ENCODE results near the gene ZNF146. TPM values are rescaled to one million over a fixed set of nuclear protein-coding genes. Genes with fewer than 3 reads are reported as not detected.

Gene ZNF146
- total and polyA plus RNA-seq, 2 of the 8 experiments (the other 6 are each of a cell fraction or from before 2014, with no cell fraction given), result 27.0 to 161 TPM

DNA sequence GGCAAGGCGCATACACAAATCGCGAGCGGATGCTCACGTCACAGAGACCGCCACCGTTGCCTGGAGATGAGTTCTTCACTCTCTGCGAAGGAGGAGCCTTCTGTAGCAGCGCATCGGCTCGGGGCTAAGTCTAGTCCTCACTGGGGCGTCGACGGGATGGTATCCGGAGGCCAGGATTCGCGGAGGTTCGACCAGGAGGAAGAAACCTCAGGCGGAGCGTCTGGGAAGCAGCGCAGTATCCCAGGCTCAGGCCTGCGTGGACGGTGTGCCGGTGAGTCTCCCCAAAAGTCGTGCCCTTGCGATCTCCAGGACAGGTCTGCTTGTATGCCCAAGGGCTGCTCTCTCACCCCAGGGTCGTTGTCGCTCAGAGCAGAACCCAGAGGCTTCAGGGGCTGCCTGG lies 40.4 kb downstream of the ZNF146 start:
- Histone ChIP-seq H3K27me3 (replicated peaks in 1 of 4; ENCODE audit: control insufficient read depth in 3 of 4, extremely low read depth in 1 of 4, insufficient read depth in 3 of 4, low read length in 3 of 4) (no peaks in the 10 kb centered on the region), H3K9me3 (ENCODE audit: insufficient read depth in 2 of 2, low read depth in 1 of 2, low read length in 1 of 2) (peaks cover 6 to 49% of the 10 kb centered on the region in 2 experiments), H3K14ac (ENCODE audit: insufficient read length) (no peak overlapping the region), H4K8ac (ENCODE audit: extremely low read depth, insufficient read depth, low read length) (no peak overlapping the region), H2AK5ac (ENCODE audit: low read depth, low read length) (no peak overlapping the region), H4K20me1 (replicated peaks in 1 of 2; ENCODE audit: control insufficient read depth in 1 of 2, insufficient read depth in 2 of 2, low read length in 2 of 2) (no peaks in the 10 kb centered on the region), H3K4ac (replicated peaks; ENCODE audit: insufficient read length, low read depth, low read length) (no peak overlapping the region), H3K79me1 (ENCODE audit: low read depth, low read length) (no peaks in the 10 kb centered on the region), H3K23me2 (ENCODE audit: low read depth, low read length) (no peaks in the 10 kb centered on the region), H3K23ac (ENCODE audit: insufficient read length) (no peak overlapping the region), H2BK120ac (replicated peaks; ENCODE audit: low read depth, low read length) (no peak overlapping the region), H4K5ac (ENCODE audit: insufficient read length, low read depth, low read length) (no peak overlapping the region), H3K56ac (replicated peaks; ENCODE audit: insufficient read length, low read depth, low read length) (no peak overlapping the region), H3K4me1 (replicated peaks in 1 of 4; ENCODE audit: control insufficient read depth in 3 of 4, insufficient read depth in 4 of 4, low read length in 3 of 4) (no peaks in the 10 kb centered on the region; a peak in 1 of 7 replicates), H3K18ac (ENCODE audit: extremely low read depth, low read length) (no peak overlapping the region), H2BK15ac (ENCODE audit: low read length) (no peak overlapping the region), H3K9ac (replicated peaks in 1 of 4; ENCODE audit: extremely low read depth in 1 of 4, low read depth in 3 of 4, low read length in 3 of 4) (no peak overlapping the region), H4K91ac (replicated peaks; ENCODE audit: insufficient read length, low read length) (no peak overlapping the region), H2BK5ac (ENCODE audit: low read depth, low read length) (no peak overlapping the region), H3K36me3 (ENCODE audit: control insufficient read depth in 2 of 4, insufficient read depth in 4 of 4, low read length in 3 of 4) (peaks cover 0 to 2% (median 0%) of the 10 kb centered on the region in 4 experiments; a peak in 1 of 8 replicates), H2BK20ac (ENCODE audit: low read length) (no peak overlapping the region), H2BK12ac (ENCODE audit: low read depth, low read length) (no peak overlapping the region), H2AFZ (ENCODE audit: low read length) (no peak overlapping the region), H3K4me2 (ENCODE audit: insufficient read depth in 1 of 2, low read depth in 2 of 2, low read length in 2 of 2) (no peak overlapping the region), H3K27ac (ENCODE audit: low read depth, low read length) (no peak overlapping the region), H3K79me2 (ENCODE audit: control insufficient read depth in 1 of 2, insufficient read depth in 2 of 2, low read length in 2 of 2) (no peaks in the 10 kb centered on the region), H3K4me3 (ENCODE audit: extremely low read depth in 1 of 4, insufficient read depth in 2 of 4, low read depth in 3 of 4, low read length in 4 of 4) (no peak overlapping the region)
- DNase-seq (ENCODE audit: low read depth in 1 of 2, low spot score in 2 of 2) (no peak), FAIRE-seq (no peak)
- CTCF ChIA-PET (ENCODE audit: partially characterized antibody), result interaction anchor here (1.0 kb wide), 1 partner anchor 11 kb away, joined by 3 read pairs; no protein-coding TSS in a partner anchor
- WGBS, 2 experiments (ENCODE audit: extremely low coverage in 1 of 2, insufficient coverage in 1 of 2, insufficient read length in 1 of 2, insufficient replicate concordance in 2 of 2, low coverage in 1 of 2, low lambda C conversion rate in 2 of 2, missing lambda C conversion rate in 1 of 2), result 84% methylated on average over 28 of the region's 28 CpGs; no CpG with 5 or more reads in 1 of the 2 experiments
- POLR2A ChIA-PET (ENCODE audit: partially characterized antibody), result interaction anchor here (0.6 kb wide), 1 partner anchor 38 kb away, joined by 3 read pairs; no protein-coding TSS in a partner anchor
- TF ChIP-seq, protein P1, sequence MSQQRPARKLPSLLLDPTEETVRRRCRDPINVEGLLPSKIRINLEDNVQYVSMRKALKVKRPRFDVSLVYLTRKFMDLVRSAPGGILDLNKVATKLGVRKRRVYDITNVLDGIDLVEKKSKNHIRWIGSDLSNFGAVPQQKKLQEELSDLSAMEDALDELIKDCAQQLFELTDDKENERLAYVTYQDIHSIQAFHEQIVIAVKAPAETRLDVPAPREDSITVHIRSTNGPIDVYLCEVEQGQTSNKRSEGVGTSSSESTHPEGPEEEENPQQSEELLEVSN (IDR thresholded peaks at IDR 0.05), result no peak
- no peak for TF ChIP-seq TEAD4 (IDR thresholded peaks at IDR 0.05; ENCODE audit: low read depth, low read length)
- TF ChIP-seq TBP (IDR thresholded peaks at IDR 0.05; ENCODE audit: low read depth, low read length), result no peak
- no peak for TF ChIP-seq CREB1 (IDR thresholded peaks at IDR 0.05)
- no peak for TF ChIP-seq CEBPB (IDR thresholded peaks at IDR 0.05; ENCODE audit: low read depth, low read length)
- no peak for TF ChIP-seq NRF1 (IDR thresholded peaks at IDR 0.05; ENCODE audit: low read depth, low read length)
- no peak for TF ChIP-seq SUZ12 (IDR thresholded peaks at IDR 0.05; ENCODE audit: low read length)
- no peak for TF ChIP-seq KDM1A (IDR thresholded peaks at IDR 0.05; ENCODE audit: borderline replicate concordance, low read length)
- TF ChIP-seq EP300 (IDR thresholded peaks at IDR 0.05; ENCODE audit: borderline replicate concordance in 1 of 2, low read depth in 2 of 2, low read length in 2 of 2), result no peak
- TF ChIP-seq SIRT6 (IDR thresholded peaks at IDR 0.05; ENCODE audit: low read length), result no peak
- no peak for TF ChIP-seq SP4 (IDR thresholded peaks at IDR 0.05; ENCODE audit: low read length)
- no peak for TF ChIP-seq POU5F1 (IDR thresholded peaks at IDR 0.05; ENCODE audit: low read depth, low read length)
- no peak for TF ChIP-seq CBX8 (IDR thresholded peaks at IDR 0.05; ENCODE audit: borderline replicate concordance, low read depth, low read length)
- no peak for TF ChIP-seq ASH2L (IDR thresholded peaks at IDR 0.05; ENCODE audit: low read length)
- TF ChIP-seq RXRA (IDR thresholded peaks at IDR 0.05; ENCODE audit: insufficient read depth, low read depth, low read length), result no peak
- TF ChIP-seq BACH1 (IDR thresholded peaks at IDR 0.05; ENCODE audit: low read length), result no peak
